GM12875 (cell line): Measurements from ENCODE around the gene CSH1.

ENCODE experiments used
- H3K4me3 ChIP-seq: one replicate; pipeline ENCODE4 v1.5.1; 2011; ENCODE audit warnings: low read depth, low read length, control low read depth
- CTCF ChIP-seq: IDR thresholded peaks from 2 replicates; pipeline ENCODE4 v1.5.1; 2011; ENCODE audit warnings: low read depth, mild to moderate bottlenecking, control low read depth, inconsistent platforms, low read length, moderate library complexity, borderline replicate concordance; ENCODE audit not compliant: insufficient read depth

CSH1 gene

GRCh38 chr17:63940584-63940983 is 44.2 kb upstream of the CSH1 start:
- TF ChIP-seq CTCF, result no peak
- no peak overlapping the region for H3K4me3 ChIP-seq

- TF ChIP-seq CTCF, result no peak
- no peak overlapping the region for H3K4me3 ChIP-seq
Measured at GRCh38 chr17:63939884-63940283, 43.5 kb upstream of the CSH1 start.

- no peak for TF ChIP-seq CTCF
- no peak overlapping the region for H3K4me3 ChIP-seq
Measured at GRCh38 chr17:63939401-63939800, 43.0 kb upstream of the CSH1 start.

- H3K4me3 ChIP-seq, result no peak overlapping the region
- TF ChIP-seq CTCF, result no peak
Measured at GRCh38 chr17:63937920-63938319, 41.5 kb upstream of the CSH1 start.

- no peak for TF ChIP-seq CTCF
- no peak overlapping the region for H3K4me3 ChIP-seq
Measured at GRCh38 chr17:63937319-63937718, 40.9 kb upstream of the CSH1 start.

- H3K4me3 ChIP-seq, result no peak overlapping the region
- no peak for TF ChIP-seq CTCF
Measured at GRCh38 chr17:63934183-63935112, 38.1 kb upstream of the CSH1 start.

GRCh38 chr17:63933598-63933997 is 37.2 kb upstream of the CSH1 start:
- no peak for TF ChIP-seq CTCF
- no peak overlapping the region for H3K4me3 ChIP-seq
